HEK293 (cell line): ENCODE measurements around the gene ZNF8.

Source experiments
- CTCF ChIA-PET: fragments of 350-600 bp; formaldehyde crosslinking; extraction: SDS; loops from one replicate; lab custom pipeline; 2021; ENCODE audit warnings: antibody characterized with exemption; lab: Yijun Ruan, JAX
- POLR2A ChIA-PET: fragments of 300-600 bp; formaldehyde crosslinking; extraction: SDS; loops from one replicate; lab custom pipeline; 2020; ENCODE audit warnings: antibody characterized with exemption, inconsistent platforms; lab: Yijun Ruan, JAX
- H3K27ac ChIP-seq: fragments of 200-500 bp; sonication (Bioruptor generic); 2 replicates; pipeline ENCODE4 v1.5.1; 2014; ENCODE audit warnings: low read depth, low read length, control low read depth, inconsistent platforms; ENCODE audit errors: extremely low read depth
- H3K36me3 ChIP-seq, 2 experiments: fragments of 200-500 bp in 1 of 2; sonication (Bioruptor generic) in 1 of 2; 1 replicate in 1 of 2; 2 replicates in 1 of 2; pipeline ENCODE4 v1.5.1; 2014 to 2017; ENCODE audit warnings: inconsistent platforms in 2 of 2, low read length in 2 of 2; ENCODE audit not compliant: control insufficient read depth in 2 of 2, insufficient read depth in 1 of 2
- H3K4me1 ChIP-seq: fragments of 200-500 bp; sonication (Bioruptor generic); 2 replicates; pipeline ENCODE4 v1.5.1; 2014; ENCODE audit warnings: mild to moderate bottlenecking, low read length, inconsistent platforms; ENCODE audit not compliant: control insufficient read depth, insufficient read depth
- H3K4me3 ChIP-seq: 2 replicates; pipeline ENCODE4 v1.5.1; 2011; ENCODE audit warnings: low read depth, mild to moderate bottlenecking, control low read depth, low read length, moderate library complexity
- H3K9me3 ChIP-seq: fragments of 200-500 bp; sonication (Bioruptor generic); 2 replicates; pipeline ENCODE4 v1.5.1; 2014; ENCODE audit warnings: low read depth, low read length, inconsistent platforms; ENCODE audit not compliant: control insufficient read depth, insufficient read depth
- GFI1B ChIP-seq: fragments of 450-650 bp; formaldehyde crosslinking; IDR thresholded peaks from 2 replicates; pipeline ENCODE4 v1.5.1; 2016; ENCODE audit warnings: missing biosample characterization, missing genetic modification characterization
- KLF1 ChIP-seq: fragments of 450-650 bp; formaldehyde crosslinking; IDR thresholded peaks from 2 replicates; pipeline ENCODE4 v1.5.1; 2016; ENCODE audit warnings: missing biosample characterization, missing genetic modification characterization
- MZF1 ChIP-seq: fragments of 450-650 bp; formaldehyde crosslinking; IDR thresholded peaks from 2 replicates; pipeline ENCODE4 v1.5.1; 2017; ENCODE audit warnings: missing biosample characterization, missing genetic modification characterization, borderline replicate concordance
- WT1 ChIP-seq: fragments of 450-650 bp; formaldehyde crosslinking; IDR thresholded peaks from 2 replicates; pipeline ENCODE4 v1.5.1; 2016; ENCODE audit warnings: missing biosample characterization, missing genetic modification characterization
- ZIC2 ChIP-seq: fragments of 450-650 bp; formaldehyde crosslinking; IDR thresholded peaks from 2 replicates; pipeline ENCODE4 v1.5.1; 2016; ENCODE audit warnings: missing biosample characterization, missing genetic modification characterization
- ZNF133 ChIP-seq: fragments of 450-650 bp; formaldehyde crosslinking; IDR thresholded peaks from 2 replicates; pipeline ENCODE4 v1.5.1; 2016; ENCODE audit warnings: missing biosample characterization, missing genetic modification characterization
- ZNF138 ChIP-seq: fragments of 450-650 bp; formaldehyde crosslinking; IDR thresholded peaks from 2 replicates; pipeline ENCODE4 v1.5.1; 2016; ENCODE audit warnings: missing biosample characterization, missing genetic modification characterization, borderline replicate concordance
- ZNF148 ChIP-seq: fragments of 450-650 bp; formaldehyde crosslinking; IDR thresholded peaks from 2 replicates; pipeline ENCODE4 v1.5.0; 2017; ENCODE audit warnings: missing biosample characterization, missing genetic modification characterization, borderline replicate concordance
- ZNF174 ChIP-seq: fragments of 450-650 bp; formaldehyde crosslinking; IDR thresholded peaks from 2 replicates; pipeline ENCODE4 v1.5.0; 2017; ENCODE audit warnings: missing biosample characterization, mild to moderate bottlenecking, missing genetic modification characterization
- ZNF175 ChIP-seq: fragments of 450-650 bp; formaldehyde crosslinking; IDR thresholded peaks from 2 replicates; pipeline ENCODE4 v1.5.1; 2016; ENCODE audit warnings: missing biosample characterization, missing genetic modification characterization
- ZNF248 ChIP-seq: fragments of 450-650 bp; formaldehyde crosslinking; IDR thresholded peaks from 2 replicates; pipeline ENCODE4 v1.5.1; 2017; ENCODE audit warnings: missing biosample characterization, missing genetic modification characterization
- ZNF292 ChIP-seq: fragments of 450-650 bp; formaldehyde crosslinking; IDR thresholded peaks from 2 replicates; pipeline ENCODE4 v1.5.1; 2016; ENCODE audit warnings: low read depth, missing biosample characterization, missing genetic modification characterization, borderline replicate concordance
- ZNF37A ChIP-seq: fragments of 450-650 bp; IDR thresholded peaks from 2 replicates; pipeline ENCODE4 v1.5.1; 2018; ENCODE audit warnings: missing biosample characterization, missing genetic modification characterization
- ZNF513 ChIP-seq: fragments of 450-650 bp; IDR thresholded peaks from 2 replicates; pipeline ENCODE4 v1.5.1; 2018; ENCODE audit warnings: missing biosample characterization, missing genetic modification characterization
- ZNF544 ChIP-seq: fragments of 450-650 bp; formaldehyde crosslinking; IDR thresholded peaks from 2 replicates; pipeline ENCODE4 v1.5.0; 2017; ENCODE audit warnings: missing biosample characterization, missing genetic modification characterization
- ZNF677 ChIP-seq: fragments of 450-650 bp; IDR thresholded peaks from 2 replicates; pipeline ENCODE4 v1.5.0; 2018; ENCODE audit warnings: missing biosample characterization, mild to moderate bottlenecking, missing genetic modification characterization, moderate library complexity
- ZNF707 ChIP-seq: fragments of 450-650 bp; formaldehyde crosslinking; IDR thresholded peaks from 2 replicates; pipeline ENCODE4 v1.5.1; 2016; ENCODE audit warnings: missing biosample characterization, missing genetic modification characterization
- ZNF76 ChIP-seq: fragments of 450-650 bp; formaldehyde crosslinking; IDR thresholded peaks from 2 replicates; pipeline ENCODE4; 2016; ENCODE audit warnings: low read depth, missing biosample characterization, missing genetic modification characterization, borderline replicate concordance
- TF ChIP-seq, protein P1 (sequence below): fragments of 450-650 bp; formaldehyde crosslinking; IDR thresholded peaks from 2 replicates; pipeline ENCODE4 v1.5.1; 2016; ENCODE audit warnings: missing biosample characterization, missing genetic modification characterization, borderline replicate concordance
- TF ChIP-seq, protein P2 (sequence below): fragments of 450-650 bp; formaldehyde crosslinking; IDR thresholded peaks from 2 replicates; pipeline ENCODE4 v1.5.1; 2016; ENCODE audit warnings: missing biosample characterization, missing genetic modification characterization
- TF ChIP-seq, protein P3 (sequence below): fragments of 450-650 bp; formaldehyde crosslinking; IDR thresholded peaks from 2 replicates; pipeline ENCODE4 v1.5.1; 2016; ENCODE audit warnings: missing biosample characterization, missing genetic modification characterization

Gene ZNF8

DNA sequence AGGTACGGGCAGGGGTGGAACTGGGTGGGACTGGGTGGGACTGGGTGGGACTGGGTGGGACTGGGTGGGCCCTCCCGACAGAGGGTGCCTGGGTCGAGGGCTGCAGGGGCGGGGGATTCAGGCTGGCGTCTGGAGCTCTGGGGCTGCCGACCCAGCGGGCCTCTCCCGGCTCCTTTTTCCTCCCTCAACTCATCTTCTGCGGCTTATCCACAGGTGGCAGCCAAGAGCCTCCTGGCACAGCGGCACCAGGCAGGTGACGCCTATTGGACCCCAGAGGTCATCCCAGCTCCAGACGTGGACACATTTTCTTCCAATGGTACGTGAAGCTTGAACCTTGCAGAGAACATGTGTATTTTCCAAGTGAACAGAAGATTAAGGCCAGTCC, 49.5 kb upstream of the ZNF8 start (continued):
- TF ChIP-seq, protein P1, sequence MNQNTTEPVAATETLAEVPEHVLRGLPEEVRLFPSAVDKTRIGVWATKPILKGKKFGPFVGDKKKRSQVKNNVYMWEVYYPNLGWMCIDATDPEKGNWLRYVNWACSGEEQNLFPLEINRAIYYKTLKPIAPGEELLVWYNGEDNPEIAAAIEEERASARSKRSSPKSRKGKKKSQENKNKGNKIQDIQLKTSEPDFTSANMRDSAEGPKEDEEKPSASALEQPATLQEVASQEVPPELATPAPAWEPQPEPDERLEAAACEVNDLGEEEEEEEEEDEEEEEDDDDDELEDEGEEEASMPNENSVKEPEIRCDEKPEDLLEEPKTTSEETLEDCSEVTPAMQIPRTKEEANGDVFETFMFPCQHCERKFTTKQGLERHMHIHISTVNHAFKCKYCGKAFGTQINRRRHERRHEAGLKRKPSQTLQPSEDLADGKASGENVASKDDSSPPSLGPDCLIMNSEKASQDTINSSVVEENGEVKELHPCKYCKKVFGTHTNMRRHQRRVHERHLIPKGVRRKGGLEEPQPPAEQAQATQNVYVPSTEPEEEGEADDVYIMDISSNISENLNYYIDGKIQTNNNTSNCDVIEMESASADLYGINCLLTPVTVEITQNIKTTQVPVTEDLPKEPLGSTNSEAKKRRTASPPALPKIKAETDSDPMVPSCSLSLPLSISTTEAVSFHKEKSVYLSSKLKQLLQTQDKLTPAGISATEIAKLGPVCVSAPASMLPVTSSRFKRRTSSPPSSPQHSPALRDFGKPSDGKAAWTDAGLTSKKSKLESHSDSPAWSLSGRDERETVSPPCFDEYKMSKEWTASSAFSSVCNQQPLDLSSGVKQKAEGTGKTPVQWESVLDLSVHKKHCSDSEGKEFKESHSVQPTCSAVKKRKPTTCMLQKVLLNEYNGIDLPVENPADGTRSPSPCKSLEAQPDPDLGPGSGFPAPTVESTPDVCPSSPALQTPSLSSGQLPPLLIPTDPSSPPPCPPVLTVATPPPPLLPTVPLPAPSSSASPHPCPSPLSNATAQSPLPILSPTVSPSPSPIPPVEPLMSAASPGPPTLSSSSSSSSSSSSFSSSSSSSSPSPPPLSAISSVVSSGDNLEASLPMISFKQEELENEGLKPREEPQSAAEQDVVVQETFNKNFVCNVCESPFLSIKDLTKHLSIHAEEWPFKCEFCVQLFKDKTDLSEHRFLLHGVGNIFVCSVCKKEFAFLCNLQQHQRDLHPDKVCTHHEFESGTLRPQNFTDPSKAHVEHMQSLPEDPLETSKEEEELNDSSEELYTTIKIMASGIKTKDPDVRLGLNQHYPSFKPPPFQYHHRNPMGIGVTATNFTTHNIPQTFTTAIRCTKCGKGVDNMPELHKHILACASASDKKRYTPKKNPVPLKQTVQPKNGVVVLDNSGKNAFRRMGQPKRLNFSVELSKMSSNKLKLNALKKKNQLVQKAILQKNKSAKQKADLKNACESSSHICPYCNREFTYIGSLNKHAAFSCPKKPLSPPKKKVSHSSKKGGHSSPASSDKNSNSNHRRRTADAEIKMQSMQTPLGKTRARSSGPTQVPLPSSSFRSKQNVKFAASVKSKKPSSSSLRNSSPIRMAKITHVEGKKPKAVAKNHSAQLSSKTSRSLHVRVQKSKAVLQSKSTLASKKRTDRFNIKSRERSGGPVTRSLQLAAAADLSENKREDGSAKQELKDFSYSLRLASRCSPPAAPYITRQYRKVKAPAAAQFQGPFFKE (tag by site-specific recombination): no peak
- TF ChIP-seq ZNF248 (tag by site-specific recombination) (no peak), ZNF175 (tag by site-specific recombination) (no peak), ZNF544 (tag by site-specific recombination) (no peak), ZNF174 (tag by site-specific recombination) (no peak), ZNF76 (tag by site-specific recombination) (no peak), GFI1B (tag by site-specific recombination) (no peak), KLF1 (peak; percentile 10; the same call in 1 of the 2 replicates), ZNF677 (tag by site-specific recombination) (no peak), ZNF513 (no peak), ZNF148 (tag by site-specific recombination) (no peak)
- TF ChIP-seq, protein P2, sequence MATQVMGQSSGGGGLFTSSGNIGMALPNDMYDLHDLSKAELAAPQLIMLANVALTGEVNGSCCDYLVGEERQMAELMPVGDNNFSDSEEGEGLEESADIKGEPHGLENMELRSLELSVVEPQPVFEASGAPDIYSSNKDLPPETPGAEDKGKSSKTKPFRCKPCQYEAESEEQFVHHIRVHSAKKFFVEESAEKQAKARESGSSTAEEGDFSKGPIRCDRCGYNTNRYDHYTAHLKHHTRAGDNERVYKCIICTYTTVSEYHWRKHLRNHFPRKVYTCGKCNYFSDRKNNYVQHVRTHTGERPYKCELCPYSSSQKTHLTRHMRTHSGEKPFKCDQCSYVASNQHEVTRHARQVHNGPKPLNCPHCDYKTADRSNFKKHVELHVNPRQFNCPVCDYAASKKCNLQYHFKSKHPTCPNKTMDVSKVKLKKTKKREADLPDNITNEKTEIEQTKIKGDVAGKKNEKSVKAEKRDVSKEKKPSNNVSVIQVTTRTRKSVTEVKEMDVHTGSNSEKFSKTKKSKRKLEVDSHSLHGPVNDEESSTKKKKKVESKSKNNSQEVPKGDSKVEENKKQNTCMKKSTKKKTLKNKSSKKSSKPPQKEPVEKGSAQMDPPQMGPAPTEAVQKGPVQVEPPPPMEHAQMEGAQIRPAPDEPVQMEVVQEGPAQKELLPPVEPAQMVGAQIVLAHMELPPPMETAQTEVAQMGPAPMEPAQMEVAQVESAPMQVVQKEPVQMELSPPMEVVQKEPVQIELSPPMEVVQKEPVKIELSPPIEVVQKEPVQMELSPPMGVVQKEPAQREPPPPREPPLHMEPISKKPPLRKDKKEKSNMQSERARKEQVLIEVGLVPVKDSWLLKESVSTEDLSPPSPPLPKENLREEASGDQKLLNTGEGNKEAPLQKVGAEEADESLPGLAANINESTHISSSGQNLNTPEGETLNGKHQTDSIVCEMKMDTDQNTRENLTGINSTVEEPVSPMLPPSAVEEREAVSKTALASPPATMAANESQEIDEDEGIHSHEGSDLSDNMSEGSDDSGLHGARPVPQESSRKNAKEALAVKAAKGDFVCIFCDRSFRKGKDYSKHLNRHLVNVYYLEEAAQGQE (tag by site-specific recombination): no peak

DNA sequence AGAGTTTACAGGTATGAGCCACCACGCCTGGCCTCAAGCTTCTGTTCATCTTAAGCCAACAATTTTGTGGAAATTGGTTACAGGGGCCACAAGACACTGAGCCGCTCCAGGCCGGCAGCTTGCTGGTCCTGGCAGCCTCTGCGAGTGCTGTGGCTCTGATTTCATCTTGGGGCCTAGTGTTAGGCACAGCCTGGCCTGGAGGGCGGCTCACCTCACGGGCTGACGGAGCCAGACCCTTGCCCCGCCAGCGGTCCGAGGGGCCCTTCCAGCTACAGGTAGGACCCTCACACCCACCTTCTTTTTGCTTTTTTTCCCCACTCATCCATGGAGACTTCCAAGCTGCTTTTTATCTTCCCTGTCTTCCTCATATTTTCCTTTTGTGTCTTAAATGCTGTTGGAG, 41.4 kb upstream of the ZNF8 start:
- no peak overlapping the region for H3K27ac ChIP-seq
- CTCF ChIA-PET: no interaction called here
- H3K36me3 ChIP-seq: peaks cover 88 to 97% of the 10 kb centered on the region in 2 experiments
- no peak overlapping the region for H3K4me3 ChIP-seq
- TF ChIP-seq WT1 (tag by site-specific recombination): no peak
- TF ChIP-seq ZIC2: no peak
- no peak for TF ChIP-seq ZNF138 (tag by site-specific recombination)
- TF ChIP-seq, protein P3, sequence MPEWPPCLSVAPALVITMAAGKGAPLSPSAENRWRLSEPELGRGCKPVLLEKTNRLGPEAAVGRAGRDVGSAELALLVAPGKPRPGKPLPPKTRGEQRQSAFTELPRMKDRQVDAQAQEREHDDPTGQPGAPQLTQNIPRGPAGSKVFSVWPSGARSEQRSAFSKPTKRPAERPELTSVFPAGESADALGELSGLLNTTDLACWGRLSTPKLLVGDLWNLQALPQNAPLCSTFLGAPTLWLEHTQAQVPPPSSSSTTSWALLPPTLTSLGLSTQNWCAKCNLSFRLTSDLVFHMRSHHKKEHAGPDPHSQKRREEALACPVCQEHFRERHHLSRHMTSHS (tag by site-specific recombination): no peak
- TF ChIP-seq ZNF292: no peak
- no peak for TF ChIP-seq ZNF37A (tag by site-specific recombination)
- no peak for TF ChIP-seq MZF1 (tag by site-specific recombination)
- TF ChIP-seq ZNF707 (tag by site-specific recombination): no peak
- no peak for TF ChIP-seq ZNF133 (tag by site-specific recombination)
- H3K4me1 ChIP-seq: no peaks in the 10 kb centered on the region
- POLR2A ChIA-PET: interaction anchor here (1.1 to 1.2 kb wide), 2 partner anchors 9 to 41 kb away, joined by 4 to 5 read pairs; partner anchors contain the start of genes ZNF544 and ZNF8
- H3K9me3 ChIP-seq: no peaks in the 10 kb centered on the region
